NCI-H1092 treated with DMSO at 0.1 percent for 48 hours (cell line): Measurements from ENCODE around the gene PRM1.

Source experiments
- DNase-seq: peaks from one replicate; lab custom pipeline; 2025; lab: John Stamatoyannopoulos, UW

Gene PRM1

DNA sequence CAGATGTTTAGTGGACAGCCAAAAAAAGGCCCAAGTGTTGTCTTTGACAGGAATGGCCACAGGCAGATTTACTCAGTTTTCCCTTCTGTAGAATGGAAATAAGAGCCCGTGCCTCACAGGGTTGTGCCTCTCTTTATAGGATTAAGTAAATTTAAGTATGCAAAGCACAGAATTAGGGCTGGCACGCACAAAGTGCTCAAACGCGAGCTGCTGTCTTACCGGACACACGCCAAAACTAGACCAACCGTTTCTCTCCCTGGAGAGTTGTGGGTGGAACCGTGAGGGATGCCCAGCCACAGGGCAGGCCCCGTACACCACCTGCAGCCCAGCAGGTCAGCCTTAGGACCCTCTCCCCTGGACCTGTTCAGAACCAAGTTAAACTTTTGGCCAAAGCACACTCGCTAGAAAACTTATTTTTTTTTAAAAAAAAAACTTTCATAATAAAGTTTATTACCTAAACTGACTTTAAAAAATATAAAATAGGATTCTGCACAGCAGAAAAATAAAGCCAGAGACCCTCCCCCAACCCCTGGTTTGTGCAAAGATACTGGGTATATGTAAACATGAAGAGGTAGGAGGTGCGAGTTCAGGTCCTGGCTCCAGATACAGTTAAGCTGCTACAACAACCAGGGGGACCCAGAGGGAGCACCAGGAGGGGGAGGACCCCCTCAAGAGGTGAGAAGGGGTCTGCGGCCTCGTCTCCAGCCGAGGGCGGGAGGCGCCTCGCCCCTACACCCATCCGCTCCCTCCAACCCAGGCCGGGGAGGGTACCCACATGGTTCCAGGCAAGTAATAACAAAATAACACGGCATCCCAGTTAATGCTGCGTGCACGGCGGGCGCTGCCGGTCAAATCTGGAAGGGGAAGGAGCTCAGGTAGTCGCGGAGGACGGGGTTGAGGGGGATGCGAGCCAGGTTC, 26.9 kb downstream of the PRM1 start:
- DNase-seq: no peak

GRCh38 chr16:11253009-11253994, 27.8 kb downstream of the PRM1 start:
- no peak for DNase-seq

DNA sequence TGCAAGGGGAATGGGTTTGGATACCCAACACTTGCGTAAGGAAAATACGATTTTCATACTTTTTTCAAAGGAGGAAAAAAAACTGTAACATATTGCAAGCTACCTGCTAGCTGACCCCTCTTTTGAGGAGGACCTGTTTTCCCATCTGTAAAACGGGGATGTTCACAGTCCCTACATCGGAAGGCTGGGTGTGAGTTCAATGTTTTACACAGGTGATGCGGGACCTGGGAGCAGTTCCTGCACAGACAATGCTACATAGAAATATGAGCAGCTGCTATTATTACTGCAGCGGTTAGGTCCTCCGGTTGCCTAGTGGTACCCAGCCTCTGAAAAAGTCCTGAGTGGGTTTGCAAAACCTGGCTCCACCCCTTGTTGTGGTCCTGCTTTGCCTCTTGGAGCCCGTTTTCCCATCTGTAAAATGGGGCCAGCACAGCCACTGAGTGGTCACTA, 28.6 kb downstream of the PRM1 start:
- DNase-seq: no peak

- DNase-seq: no peak
Measured at GRCh38 chr16:11251525-11252481, 29.3 kb downstream of the PRM1 start.

DNA sequence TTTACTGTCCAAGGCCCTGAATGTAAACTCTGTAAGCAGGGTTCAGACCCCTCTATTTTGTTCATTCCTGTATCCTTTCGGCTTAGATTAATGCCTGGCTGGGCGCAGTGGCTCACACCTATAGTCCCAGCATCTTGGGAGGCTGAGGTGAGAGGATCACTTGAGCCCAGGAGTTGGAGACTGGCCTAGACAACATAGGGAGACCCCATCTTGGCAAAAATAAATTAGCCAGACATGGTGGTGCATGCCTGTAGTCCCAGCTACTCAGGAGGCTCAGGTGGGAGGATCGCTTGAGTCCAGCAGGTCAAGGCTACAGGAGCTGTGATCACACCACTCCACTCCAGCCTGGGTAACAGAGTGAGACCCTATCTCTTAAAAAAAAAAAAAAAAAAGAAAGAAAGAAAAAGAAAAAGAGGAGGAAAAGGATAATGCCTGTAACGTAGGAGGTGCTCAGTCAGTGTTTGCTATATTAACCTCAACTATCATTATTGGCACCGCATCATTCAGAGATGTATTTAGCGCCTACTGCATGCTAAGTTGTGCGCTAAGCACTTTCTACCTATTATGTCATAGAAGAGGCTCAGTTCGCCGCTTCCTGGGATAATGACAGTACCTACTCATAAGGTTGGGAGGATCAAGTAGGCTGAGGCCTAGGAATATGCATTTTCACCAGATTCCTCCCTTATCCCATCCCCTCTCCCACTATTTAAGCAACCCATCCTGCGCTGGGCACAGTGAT, 30.2 kb downstream of the PRM1 start:
- no peak for DNase-seq

GRCh38 chr16:11250091-11250785, 30.9 kb downstream of the PRM1 start:
- DNase-seq: no peak

GRCh38 chr16:11249233-11250061, 31.7 kb downstream of the PRM1 start:
- no peak for DNase-seq

DNA sequence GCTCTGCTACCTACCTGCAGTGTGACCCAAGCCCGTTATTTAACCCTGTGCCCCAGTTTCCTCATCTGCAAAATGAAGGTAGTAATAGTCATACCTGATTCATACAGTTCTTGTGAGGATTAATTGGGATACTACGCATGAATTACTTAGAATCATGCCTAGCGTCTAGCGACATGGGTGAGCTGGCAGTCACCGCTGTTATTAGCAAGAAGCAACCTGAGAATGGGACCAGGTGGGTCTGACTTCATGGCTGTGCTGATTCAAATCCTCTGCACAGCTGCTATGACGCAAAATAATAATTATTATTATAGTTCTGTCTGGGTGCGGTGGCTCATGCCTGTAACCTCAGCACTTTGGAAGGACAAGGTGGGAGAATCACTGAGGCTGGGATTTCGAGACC, 33.0 kb downstream of the PRM1 start:
- no peak for DNase-seq

DNA sequence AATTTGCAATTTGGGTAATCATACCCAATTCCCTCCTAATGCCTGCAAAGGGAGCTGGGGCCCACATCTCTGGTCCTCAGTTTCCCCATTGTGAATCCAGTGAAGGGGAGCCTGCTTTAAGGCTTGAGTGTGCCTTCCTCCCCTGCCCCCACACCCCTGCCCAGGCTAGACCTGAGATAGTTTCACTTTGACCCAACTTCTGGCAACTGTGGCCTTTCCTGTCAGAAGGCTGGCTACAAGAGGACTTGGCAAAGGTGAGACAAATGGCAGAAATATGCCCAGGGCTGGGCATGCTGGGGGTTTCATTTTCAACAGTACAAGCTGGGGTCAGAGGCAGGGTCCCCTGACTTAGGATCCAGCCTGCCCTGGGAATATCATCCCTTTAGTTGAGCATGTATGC, 35.1 kb downstream of the PRM1 start:
- DNase-seq: no peak

GRCh38 chr16:11245222-11245737, 35.9 kb downstream of the PRM1 start:
- DNase-seq: no peak

- DNase-seq: no peak
Measured at GRCh38 chr16:11242658-11243057, 38.5 kb downstream of the PRM1 start.

GRCh38 chr16:11241480-11242204, 39.5 kb downstream of the PRM1 start:
- DNase-seq: no peak

DNA sequence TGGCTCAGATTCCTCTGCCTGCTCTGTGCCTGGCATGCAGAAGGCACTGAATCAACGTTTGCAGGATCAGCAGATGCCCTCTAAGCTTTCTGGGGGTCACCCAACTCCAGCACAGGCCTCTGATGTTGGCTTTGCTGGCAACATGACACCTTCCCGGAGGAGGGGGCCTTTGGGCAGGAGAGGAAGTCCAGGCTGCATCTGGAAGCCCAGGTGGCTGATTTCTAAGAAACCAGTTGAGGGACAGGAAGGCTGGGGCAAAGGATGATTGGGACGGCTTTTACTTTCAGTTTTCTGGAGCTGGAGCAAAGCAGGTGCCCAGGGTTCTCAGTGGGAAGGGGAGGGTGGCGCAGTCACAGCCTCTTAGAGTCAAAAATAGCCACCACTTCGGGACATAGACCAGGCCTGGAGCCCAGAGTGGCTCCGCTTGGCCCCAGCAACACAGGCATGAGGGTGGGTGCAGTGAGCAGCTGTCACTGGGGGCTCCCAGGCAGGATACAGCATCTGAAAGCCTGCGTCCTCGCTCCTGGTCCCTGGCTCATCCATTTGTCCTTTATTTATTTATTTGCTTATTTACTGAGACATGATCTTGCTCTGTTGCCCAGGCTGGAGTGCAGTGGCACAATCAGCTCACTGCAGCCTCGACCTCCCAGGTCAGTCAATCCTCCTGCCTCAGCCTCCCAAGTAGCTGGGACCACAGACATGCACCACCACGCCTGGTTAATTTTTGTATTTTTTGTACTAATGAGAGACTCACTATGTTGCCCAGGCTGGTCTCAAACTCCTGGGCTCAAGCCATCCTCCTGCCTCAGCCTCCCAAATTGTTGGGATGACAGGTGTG, 40.3 kb downstream of the PRM1 start:
- no peak for DNase-seq

DNA sequence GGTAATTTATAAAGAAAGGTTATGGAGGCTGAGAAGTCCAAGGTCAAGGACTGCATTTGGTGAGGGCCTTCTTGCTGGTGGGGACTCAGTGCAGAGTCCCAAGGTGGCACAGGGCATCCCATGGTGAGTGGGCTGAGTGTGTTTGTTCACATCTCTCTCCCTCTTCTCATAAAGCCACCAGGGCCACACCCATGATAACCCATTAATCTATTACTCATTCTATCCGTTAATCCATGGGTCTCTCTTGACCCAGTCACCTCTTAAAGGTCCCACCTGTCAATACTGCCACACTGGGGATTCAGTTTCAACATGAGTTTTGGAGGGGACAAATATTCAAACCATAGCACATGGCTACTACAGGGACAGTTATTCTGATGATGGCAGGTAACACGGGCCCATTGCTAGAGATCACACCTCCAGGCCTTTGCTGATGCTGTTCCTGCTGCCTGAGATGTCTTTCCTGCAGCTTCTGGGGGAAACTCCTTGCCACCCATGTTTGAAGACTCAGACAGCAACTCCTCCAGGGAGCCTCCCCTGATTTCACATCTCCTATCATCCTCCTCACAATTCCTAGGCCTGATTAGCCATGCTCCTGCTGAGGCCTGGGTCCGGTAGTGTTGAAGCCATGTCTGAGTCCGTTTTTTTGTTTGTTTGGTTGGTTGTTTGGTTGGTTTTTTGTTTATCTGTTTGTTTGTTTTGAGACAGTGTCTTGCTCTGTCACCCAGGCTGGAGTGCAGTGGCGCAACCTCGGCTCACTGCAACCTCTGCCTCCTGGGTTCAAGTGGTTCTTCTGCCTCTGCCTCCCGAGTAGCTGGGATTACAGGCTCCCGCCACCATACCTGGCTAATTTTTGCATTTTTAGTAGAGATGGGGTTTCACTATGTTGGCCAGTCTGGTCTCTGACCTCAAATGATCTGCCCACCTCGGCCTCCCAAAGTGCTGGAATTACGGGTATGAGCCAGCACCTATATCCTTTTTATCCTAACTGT, 41.2 kb downstream of the PRM1 start:
- DNase-seq: no peak

- DNase-seq: no peak
Measured at GRCh38 chr16:11238272-11239202, 42.6 kb downstream of the PRM1 start.
